SHP77 treated with DMSO at 0.1 percent for 48 hours (cell line): ENCODE measurements around the gene RHCG.

Experiments
- DNase-seq: peaks from one replicate; lab custom pipeline; 2025; lab: John Stamatoyannopoulos, UW

The RHCG gene

GRCh38 chr15:89502867-89503595 lies 6.6 kb upstream of the RHCG start:
- no peak for DNase-seq

- no peak for DNase-seq
Measured at GRCh38 chr15:89501646-89502045, 5.3 kb upstream of the RHCG start.

GRCh38 chr15:89500397-89501270 lies 4.3 kb upstream of the RHCG start:
- DNase-seq, result no peak

- no peak for DNase-seq
Measured at GRCh38 chr15:89499156-89499555, 2.8 kb upstream of the RHCG start.

- DNase-seq, result no peak
Measured at GRCh38 chr15:89498574-89498906, 2.2 kb upstream of the RHCG start.

GRCh38 chr15:89497231-89497630 lies 848 bp upstream of the RHCG start:
- no peak for DNase-seq

- DNase-seq, result no peak
Measured at GRCh38 chr15:89495638-89496145, 691 bp downstream of the RHCG start.

- DNase-seq, result no peak
Measured at GRCh38 chr15:89494941-89495637, 1.3 kb downstream of the RHCG start.

GRCh38 chr15:89494031-89494430 lies 2.4 kb downstream of the RHCG start:
- DNase-seq, result no peak

- DNase-seq, result no peak
Measured at GRCh38 chr15:89492934-89493631, 3.3 kb downstream of the RHCG start.

- no peak for DNase-seq
Measured at GRCh38 chr15:89492111-89492641, 4.2 kb downstream of the RHCG start.

GRCh38 chr15:89490814-89491315 lies 5.5 kb downstream of the RHCG start:
- no peak for DNase-seq

- no peak for DNase-seq
Measured at GRCh38 chr15:89490081-89490813, 6.1 kb downstream of the RHCG start.

GRCh38 chr15:89489376-89489775 lies 7.0 kb downstream of the RHCG start:
- no peak for DNase-seq

- DNase-seq, result no peak
Measured at GRCh38 chr15:89487791-89488190, 8.6 kb downstream of the RHCG start.

- no peak for DNase-seq
Measured at GRCh38 chr15:89486726-89487050, 9.7 kb downstream of the RHCG start.

GRCh38 chr15:89483079-89483478 lies 13.3 kb downstream of the RHCG start:
- DNase-seq, result no peak

- no peak for DNase-seq
Measured at GRCh38 chr15:89482139-89482538, 14.2 kb downstream of the RHCG start.

GRCh38 chr15:89480505-89480904 lies 15.9 kb downstream of the RHCG start:
- no peak for DNase-seq

GRCh38 chr15:89479173-89479572 lies 17.2 kb downstream of the RHCG start:
- DNase-seq, result no peak
